Measurements from ENCODE around the gene CC2D1A.

The CC2D1A gene

GRCh38 chr19:13882419-13882795 lies 23.6 kb upstream of the CC2D1A start:
- no peak overlapping the region for H3K27ac ChIP-seq (ENCODE audit: low read depth, low read length)
- H3K4me1 ChIP-seq (ENCODE audit: control insufficient read depth, insufficient read depth, low read length): peaks cover 6% of the 10 kb centered on the region
- H3K4me3 ChIP-seq (ENCODE audit: low read length): no peak overlapping the region
- no peak overlapping the region for H3K9ac ChIP-seq (ENCODE audit: low read length)
- no peaks in the 10 kb centered on the region for H3K27me3 ChIP-seq (ENCODE audit: control insufficient read depth, insufficient read depth, low read length)
- no peaks in the 10 kb centered on the region for H3K36me3 ChIP-seq (ENCODE audit: control insufficient read depth, insufficient read depth, low read length)

GRCh38 chr19:13882836-13883235 lies 23.2 kb upstream of the CC2D1A start:
- no peak overlapping the region for H3K27ac ChIP-seq (ENCODE audit: low read depth, low read length)
- H3K4me1 ChIP-seq (ENCODE audit: control insufficient read depth, insufficient read depth, low read length): peaks cover 6% of the 10 kb centered on the region
- no peaks in the 10 kb centered on the region for H3K27me3 ChIP-seq (ENCODE audit: control insufficient read depth, insufficient read depth, low read length)
- no peaks in the 10 kb centered on the region for H3K36me3 ChIP-seq (ENCODE audit: control insufficient read depth, insufficient read depth, low read length)
- no peak overlapping the region for H3K9ac ChIP-seq (ENCODE audit: low read length)
- H3K4me3 ChIP-seq (ENCODE audit: low read length): no peak overlapping the region

- no peak overlapping the region for H3K4me3 ChIP-seq (ENCODE audit: low read length)
- H3K27ac ChIP-seq (ENCODE audit: low read depth, low read length): no peak overlapping the region
- H3K4me1 ChIP-seq (ENCODE audit: control insufficient read depth, insufficient read depth, low read length): peaks cover 6% of the 10 kb centered on the region
- H3K9ac ChIP-seq (ENCODE audit: low read length): no peak overlapping the region
- H3K27me3 ChIP-seq (ENCODE audit: control insufficient read depth, insufficient read depth, low read length): no peaks in the 10 kb centered on the region
- H3K36me3 ChIP-seq (ENCODE audit: control insufficient read depth, insufficient read depth, low read length): no peaks in the 10 kb centered on the region
Observed at GRCh38 chr19:13883516-13884064, 22.4 kb upstream of the CC2D1A start.

- no peak overlapping the region for H3K27ac ChIP-seq (ENCODE audit: low read depth, low read length)
- peaks cover 4% of the 10 kb centered on the region for H3K4me1 ChIP-seq (ENCODE audit: control insufficient read depth, insufficient read depth, low read length)
- H3K9ac ChIP-seq (ENCODE audit: low read length): no peak overlapping the region
- H3K27me3 ChIP-seq (ENCODE audit: control insufficient read depth, insufficient read depth, low read length): no peaks in the 10 kb centered on the region
- no peak overlapping the region for H3K4me3 ChIP-seq (ENCODE audit: low read length)
- H3K36me3 ChIP-seq (ENCODE audit: control insufficient read depth, insufficient read depth, low read length): no peaks in the 10 kb centered on the region
Observed at GRCh38 chr19:13884726-13885591, 21.0 kb upstream of the CC2D1A start.

- H3K4me3 ChIP-seq (ENCODE audit: low read length): no peak overlapping the region
- no peaks in the 10 kb centered on the region for H3K4me1 ChIP-seq (ENCODE audit: control insufficient read depth, insufficient read depth, low read length)
- H3K9ac ChIP-seq (ENCODE audit: low read length): no peak overlapping the region
- H3K36me3 ChIP-seq (ENCODE audit: control insufficient read depth, insufficient read depth, low read length): no peaks in the 10 kb centered on the region
- no peak overlapping the region for H3K27ac ChIP-seq (ENCODE audit: low read depth, low read length)
- no peaks in the 10 kb centered on the region for H3K27me3 ChIP-seq (ENCODE audit: control insufficient read depth, insufficient read depth, low read length)
Observed at GRCh38 chr19:13885826-13886365, 20.1 kb upstream of the CC2D1A start.

- no peak overlapping the region for H3K9ac ChIP-seq (ENCODE audit: low read length)
- no peaks in the 10 kb centered on the region for H3K27me3 ChIP-seq (ENCODE audit: control insufficient read depth, insufficient read depth, low read length)
- H3K27ac ChIP-seq (ENCODE audit: low read depth, low read length): no peak overlapping the region
- H3K36me3 ChIP-seq (ENCODE audit: control insufficient read depth, insufficient read depth, low read length): no peaks in the 10 kb centered on the region
- no peaks in the 10 kb centered on the region for H3K4me1 ChIP-seq (ENCODE audit: control insufficient read depth, insufficient read depth, low read length)
- H3K4me3 ChIP-seq (ENCODE audit: low read length): no peak overlapping the region
Observed at GRCh38 chr19:13887018-13887436, 19.0 kb upstream of the CC2D1A start.

GRCh38 chr19:13887517-13887916 lies 18.5 kb upstream of the CC2D1A start:
- no peak overlapping the region for H3K9ac ChIP-seq (ENCODE audit: low read length)
- H3K27me3 ChIP-seq (ENCODE audit: control insufficient read depth, insufficient read depth, low read length): no peaks in the 10 kb centered on the region
- no peaks in the 10 kb centered on the region for H3K36me3 ChIP-seq (ENCODE audit: control insufficient read depth, insufficient read depth, low read length)
- no peak overlapping the region for H3K27ac ChIP-seq (ENCODE audit: low read depth, low read length)
- H3K4me3 ChIP-seq (ENCODE audit: low read length): no peak overlapping the region
- H3K4me1 ChIP-seq (ENCODE audit: control insufficient read depth, insufficient read depth, low read length): no peaks in the 10 kb centered on the region

GRCh38 chr19:13888281-13888680 lies 17.7 kb upstream of the CC2D1A start:
- H3K36me3 ChIP-seq (ENCODE audit: control insufficient read depth, insufficient read depth, low read length): no peaks in the 10 kb centered on the region
- H3K9ac ChIP-seq (ENCODE audit: low read length): no peak overlapping the region
- H3K27ac ChIP-seq (ENCODE audit: low read depth, low read length): no peak overlapping the region
- H3K27me3 ChIP-seq (ENCODE audit: control insufficient read depth, insufficient read depth, low read length): no peaks in the 10 kb centered on the region
- no peak overlapping the region for H3K4me3 ChIP-seq (ENCODE audit: low read length)
- no peaks in the 10 kb centered on the region for H3K4me1 ChIP-seq (ENCODE audit: control insufficient read depth, insufficient read depth, low read length)

GRCh38 chr19:13890136-13890535 lies 15.9 kb upstream of the CC2D1A start:
- Histone ChIP-seq H3K4me1 (ENCODE audit: control insufficient read depth, insufficient read depth, low read length) (no peaks in the 10 kb centered on the region), H3K36me3 (ENCODE audit: control insufficient read depth, insufficient read depth, low read length) (no peaks in the 10 kb centered on the region), H3K27ac (ENCODE audit: low read depth, low read length) (no peak overlapping the region), H3K4me3 (ENCODE audit: low read length) (no peak overlapping the region), H3K9ac (ENCODE audit: low read length) (no peak overlapping the region), H3K27me3 (ENCODE audit: control insufficient read depth, insufficient read depth, low read length) (no peaks in the 10 kb centered on the region)

GRCh38 chr19:13892870-13893269 lies 13.1 kb upstream of the CC2D1A start:
- Histone ChIP-seq H3K36me3 (ENCODE audit: control insufficient read depth, insufficient read depth, low read length) (no peaks in the 10 kb centered on the region), H3K4me1 (ENCODE audit: control insufficient read depth, insufficient read depth, low read length) (no peaks in the 10 kb centered on the region), H3K27me3 (ENCODE audit: control insufficient read depth, insufficient read depth, low read length) (no peaks in the 10 kb centered on the region), H3K4me3 (ENCODE audit: low read length) (no peak overlapping the region), H3K27ac (ENCODE audit: low read depth, low read length) (no peak overlapping the region), H3K9ac (ENCODE audit: low read length) (no peak overlapping the region)

- no peaks in the 10 kb centered on the region for H3K4me1 ChIP-seq (ENCODE audit: control insufficient read depth, insufficient read depth, low read length)
- no peak overlapping the region for H3K9ac ChIP-seq (ENCODE audit: low read length)
- H3K27me3 ChIP-seq (ENCODE audit: control insufficient read depth, insufficient read depth, low read length): no peaks in the 10 kb centered on the region
Observed at GRCh38 chr19:13894552-13894951, 11.4 kb upstream of the CC2D1A start.

GRCh38 chr19:13896227-13896626 lies 9.8 kb upstream of the CC2D1A start:
- Histone ChIP-seq H3K4me3 (ENCODE audit: low read length) (no peak overlapping the region), H3K4me1 (ENCODE audit: control insufficient read depth, insufficient read depth, low read length) (no peaks in the 10 kb centered on the region), H3K27ac (ENCODE audit: low read depth, low read length) (no peak overlapping the region), H3K27me3 (ENCODE audit: control insufficient read depth, insufficient read depth, low read length) (no peaks in the 10 kb centered on the region), H3K36me3 (ENCODE audit: control insufficient read depth, insufficient read depth, low read length) (no peaks in the 10 kb centered on the region), H3K9ac (ENCODE audit: low read length) (no peak overlapping the region)

More at GRCh38 chr19:13894552-13894951, 11.4 kb upstream of the CC2D1A start:
- Histone ChIP-seq H3K36me3 (ENCODE audit: control insufficient read depth, insufficient read depth, low read length) (no peaks in the 10 kb centered on the region), H3K27ac (ENCODE audit: low read depth, low read length) (no peak overlapping the region), H3K4me3 (ENCODE audit: low read length) (no peak overlapping the region)

GRCh38 chr19:13899393-13899792 lies 6.6 kb upstream of the CC2D1A start:
- Histone ChIP-seq H3K27me3 (ENCODE audit: control insufficient read depth, insufficient read depth, low read length) (no peaks in the 10 kb centered on the region), H3K4me3 (ENCODE audit: low read length) (no peak overlapping the region), H3K9ac (ENCODE audit: low read length) (no peak overlapping the region), H3K36me3 (ENCODE audit: control insufficient read depth, insufficient read depth, low read length) (no peaks in the 10 kb centered on the region), H3K4me1 (ENCODE audit: control insufficient read depth, insufficient read depth, low read length) (no peaks in the 10 kb centered on the region), H3K27ac (ENCODE audit: low read depth, low read length) (no peak overlapping the region)

Measured in rectal smooth muscle tissue (tissue), 1 donor.